Fibroblast of skin of scalp (primary cell): ENCODE data around the gene OR6C2.
"Not testable (repeated sequence)": the region's sequence is repeated elsewhere in the genome, so short reads cannot be mapped to it uniquely, and the experiment has no call there.

Source experiments
- DNase-seq: peaks from one replicate; pipeline ENCODE4 v3.0.0-alpha.2; 2013

Gene OR6C2

DNA sequence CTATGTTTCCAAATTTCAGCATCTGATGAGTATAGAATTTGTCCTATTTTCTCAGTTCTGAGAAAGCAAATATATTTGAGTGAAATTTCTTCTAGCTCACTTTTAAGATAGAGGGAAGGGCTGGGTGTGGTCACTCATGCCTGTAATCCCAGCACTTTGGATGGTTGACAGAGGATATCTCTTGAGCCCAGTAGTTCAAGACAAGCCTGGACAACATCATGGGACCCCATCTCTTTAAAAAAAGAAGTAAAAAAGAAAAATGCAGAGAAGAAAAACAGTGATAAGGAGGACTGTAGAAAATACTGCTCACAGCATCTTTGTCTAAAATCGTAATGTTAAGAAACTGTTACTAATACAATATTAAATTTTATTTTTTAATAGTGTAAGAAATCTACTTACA lies 28.4 kb downstream of the OR6C2 start:
- no peak for DNase-seq

DNA sequence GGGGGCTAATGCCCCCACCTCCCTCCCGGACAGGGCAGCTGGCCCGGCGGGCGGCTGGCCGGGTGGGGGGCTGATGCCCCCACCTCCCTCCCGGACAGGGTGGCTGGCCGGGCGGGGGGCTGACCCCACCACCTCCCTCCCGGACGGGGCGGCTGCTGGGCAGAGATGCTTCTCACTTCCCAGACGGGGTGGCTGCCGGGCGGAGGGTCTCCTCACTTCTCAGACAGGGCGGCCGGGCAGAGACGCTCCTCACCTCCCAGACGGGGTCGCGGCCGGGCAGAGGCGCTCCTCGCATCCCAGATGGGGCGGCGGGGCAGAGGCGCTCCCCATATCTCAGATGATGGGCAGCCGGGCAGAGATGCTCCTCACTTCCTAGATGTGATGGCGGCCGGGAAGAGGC lies 35.3 kb downstream of the OR6C2 start:
- DNase-seq: not testable (repeated sequence)

DNA sequence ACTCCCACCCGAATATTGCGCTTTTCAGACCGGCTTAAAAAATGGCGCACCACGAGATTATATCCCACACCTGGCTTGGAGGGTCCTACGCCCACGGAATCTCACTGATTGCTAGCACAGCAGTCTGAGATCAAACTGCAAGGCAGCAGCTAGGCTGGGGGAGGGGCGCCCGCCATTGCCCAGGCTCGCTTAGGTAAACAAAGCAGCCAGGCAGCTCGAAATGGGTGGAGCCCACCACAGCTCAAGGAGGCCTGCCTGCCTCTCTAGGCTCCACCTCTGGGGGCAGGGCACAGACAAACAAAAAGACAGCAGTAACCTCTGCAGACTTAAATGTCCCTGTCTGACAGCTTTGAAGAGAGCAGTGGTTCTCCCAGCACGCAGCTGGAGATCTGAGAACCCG lies 40.4 kb downstream of the OR6C2 start:
- DNase-seq: not testable (repeated sequence)

DNA sequence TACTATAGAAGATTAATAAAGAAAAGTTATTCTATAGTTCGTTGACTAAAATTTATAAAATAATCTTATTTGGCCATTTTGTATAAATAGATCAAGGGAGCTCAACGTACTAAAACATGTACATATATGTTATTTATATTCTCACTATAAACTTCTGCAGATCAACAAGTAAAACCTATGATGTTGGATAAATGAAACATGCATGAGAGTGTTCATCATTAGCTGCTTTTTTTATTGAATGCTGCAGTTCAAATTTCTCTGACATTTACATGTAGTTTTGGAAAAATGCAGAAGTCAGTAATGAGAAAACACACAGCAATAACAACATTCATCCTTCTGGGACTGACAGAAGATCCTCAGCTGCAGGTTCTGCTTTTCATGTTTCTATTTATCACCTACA lies 48.2 kb downstream of the OR6C2 start, which contains the start of gene OR6C68:
Gene OR6C68 (plus strand): TSS at position 301 of the 400 bp plus-strand sequence. CDS start 0 bp downstream, at position 301.
- DNase-seq: no peak

DNA sequence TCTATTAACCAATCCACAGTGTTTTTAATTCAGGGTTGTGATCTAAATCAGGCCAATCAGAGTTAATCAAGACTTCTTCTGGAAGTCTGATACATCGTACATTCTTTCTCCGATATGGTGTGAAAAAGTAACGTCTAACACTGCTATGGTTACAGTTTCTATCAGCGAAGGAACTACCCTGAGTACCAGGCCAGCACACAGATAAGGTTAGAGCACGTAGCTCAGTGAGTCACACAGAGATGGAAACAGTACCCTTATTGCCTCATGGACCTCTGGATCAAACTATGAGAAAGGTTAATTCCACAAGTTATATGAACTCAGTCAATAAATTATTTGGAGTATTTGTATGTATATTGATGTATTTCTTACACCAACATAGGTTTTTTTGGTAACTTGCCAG lies 51.6 kb downstream of the OR6C2 start:
- no peak for DNase-seq

DNA sequence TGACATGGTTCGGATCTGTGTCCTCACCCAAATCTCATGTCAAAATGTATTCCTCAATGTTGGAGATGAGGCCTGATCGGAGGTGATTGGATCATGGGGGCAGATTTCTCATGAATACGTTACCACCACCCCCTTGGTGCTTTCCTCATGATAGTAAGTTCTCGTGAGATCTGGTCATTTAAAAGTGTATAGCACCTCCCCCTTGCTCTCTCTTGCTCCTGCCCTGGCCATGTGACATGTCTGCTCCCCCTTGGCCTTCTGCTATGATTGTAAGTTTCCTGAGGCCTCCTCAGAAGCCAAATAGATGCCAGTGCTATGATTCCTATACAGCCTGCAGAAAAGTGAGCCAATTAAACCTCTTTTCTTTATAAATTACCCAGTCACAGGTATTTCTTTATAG lies 55.4 kb downstream of the OR6C2 start:
- no peak for DNase-seq

DNA sequence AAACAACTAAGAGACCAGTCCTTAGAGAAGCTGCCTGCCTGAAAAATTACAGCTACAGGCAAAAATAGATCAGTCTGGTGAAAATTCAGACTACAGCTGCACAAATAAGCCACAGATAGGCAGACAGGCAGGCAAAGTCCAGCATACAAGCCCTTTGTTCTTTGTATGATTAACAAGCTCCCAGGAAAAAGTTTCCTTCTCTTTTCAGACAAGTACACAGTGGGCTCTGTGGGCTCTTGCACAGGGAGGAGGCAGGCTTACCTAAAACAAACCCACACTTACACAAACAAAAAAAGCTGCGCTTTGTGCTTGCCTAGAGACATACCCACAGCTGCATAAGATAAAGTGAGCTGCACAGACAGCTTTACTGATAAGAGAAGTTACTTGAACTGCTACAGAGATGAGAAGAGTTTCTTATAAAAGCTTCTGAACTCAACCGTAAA lies 56.0 kb downstream of the OR6C2 start:
- no peak for DNase-seq

DNA sequence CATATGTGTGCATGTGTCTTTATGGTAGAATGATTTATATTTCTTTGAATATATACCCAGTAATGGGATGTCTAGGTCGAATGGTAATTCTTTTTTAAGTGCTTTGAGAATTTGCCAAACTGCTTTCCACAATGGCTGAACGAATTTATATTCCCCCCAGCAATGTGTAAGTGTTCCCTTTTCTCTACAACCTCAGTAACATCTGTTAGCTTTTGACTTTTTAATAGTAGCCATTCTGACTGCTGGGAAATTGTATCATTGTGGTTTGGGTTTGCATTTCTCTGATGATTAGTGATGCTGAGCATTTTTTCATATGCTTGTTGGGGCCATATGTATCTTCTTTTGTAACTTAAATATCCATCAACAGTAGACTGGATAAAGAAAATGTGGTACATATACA lies 57.7 kb downstream of the OR6C2 start:
- DNase-seq: no peak
